Mammary epithelial cell (primary cell): ENCODE data around the gene PCSK6.

ENCODE experiments used
- EZH2 ChIP-seq: IDR thresholded peaks from 2 replicates; pipeline ENCODE4 v1.6.1; 2012; ENCODE audit warnings: low read length, inconsistent platforms, borderline replicate concordance
- TF ChIP-seq, protein P1 (sequence below), 2 donors: IDR thresholded peaks in 1 of 2; conservative IDR thresholded peaks in 1 of 2; 2 replicates each; pipeline ENCODE4 v1.5.1; 2011 to 2012; ENCODE audit warnings: inconsistent platforms in 2 of 2, low read length in 2 of 2, mild to moderate bottlenecking in 2 of 2, control low read depth in 1 of 2, low read depth in 1 of 2; ENCODE audit not compliant: insufficient read depth in 1 of 2; ENCODE audit errors: extremely low read depth in 1 of 2

DNA sequence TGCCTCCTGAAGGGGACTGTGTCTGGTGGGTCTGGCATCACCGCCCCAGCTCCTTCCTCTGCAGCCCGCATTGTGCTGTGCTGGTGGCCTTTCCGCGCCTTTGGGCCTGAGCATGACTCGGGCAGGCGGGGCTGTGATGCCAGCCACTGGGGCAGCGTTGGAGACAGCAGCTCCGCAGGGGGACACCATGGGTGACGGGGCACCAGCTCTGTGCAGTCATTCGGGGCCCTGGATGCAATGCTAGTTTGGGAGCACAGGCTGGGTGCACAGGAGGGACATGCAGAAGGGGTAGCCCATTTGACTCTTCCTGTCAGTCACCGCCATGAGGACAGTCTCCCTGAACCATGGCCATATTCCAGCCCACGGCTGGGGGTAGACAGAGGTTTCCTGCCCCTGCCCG is 110.6 kb downstream of the PCSK6 start:
- TF ChIP-seq, protein P1, sequence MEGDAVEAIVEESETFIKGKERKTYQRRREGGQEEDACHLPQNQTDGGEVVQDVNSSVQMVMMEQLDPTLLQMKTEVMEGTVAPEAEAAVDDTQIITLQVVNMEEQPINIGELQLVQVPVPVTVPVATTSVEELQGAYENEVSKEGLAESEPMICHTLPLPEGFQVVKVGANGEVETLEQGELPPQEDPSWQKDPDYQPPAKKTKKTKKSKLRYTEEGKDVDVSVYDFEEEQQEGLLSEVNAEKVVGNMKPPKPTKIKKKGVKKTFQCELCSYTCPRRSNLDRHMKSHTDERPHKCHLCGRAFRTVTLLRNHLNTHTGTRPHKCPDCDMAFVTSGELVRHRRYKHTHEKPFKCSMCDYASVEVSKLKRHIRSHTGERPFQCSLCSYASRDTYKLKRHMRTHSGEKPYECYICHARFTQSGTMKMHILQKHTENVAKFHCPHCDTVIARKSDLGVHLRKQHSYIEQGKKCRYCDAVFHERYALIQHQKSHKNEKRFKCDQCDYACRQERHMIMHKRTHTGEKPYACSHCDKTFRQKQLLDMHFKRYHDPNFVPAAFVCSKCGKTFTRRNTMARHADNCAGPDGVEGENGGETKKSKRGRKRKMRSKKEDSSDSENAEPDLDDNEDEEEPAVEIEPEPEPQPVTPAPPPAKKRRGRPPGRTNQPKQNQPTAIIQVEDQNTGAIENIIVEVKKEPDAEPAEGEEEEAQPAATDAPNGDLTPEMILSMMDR (conservative IDR thresholded peaks at IDR 0.05 in 1 of 2, IDR thresholded peaks at IDR 0.05 in 1 of 2; ENCODE audit: extremely low read depth in 1 of 2, insufficient read depth in 1 of 2, low read depth in 1 of 2, low read length in 2 of 2): no peak
- TF ChIP-seq EZH2: no peak
